ENCODE measurements around the gene CD200.
"Not testable (repeated sequence)": the region's sequence is repeated elsewhere in the genome, so short reads cannot be mapped to it uniquely, and the experiment has no call there.

CD200 gene

DNA sequence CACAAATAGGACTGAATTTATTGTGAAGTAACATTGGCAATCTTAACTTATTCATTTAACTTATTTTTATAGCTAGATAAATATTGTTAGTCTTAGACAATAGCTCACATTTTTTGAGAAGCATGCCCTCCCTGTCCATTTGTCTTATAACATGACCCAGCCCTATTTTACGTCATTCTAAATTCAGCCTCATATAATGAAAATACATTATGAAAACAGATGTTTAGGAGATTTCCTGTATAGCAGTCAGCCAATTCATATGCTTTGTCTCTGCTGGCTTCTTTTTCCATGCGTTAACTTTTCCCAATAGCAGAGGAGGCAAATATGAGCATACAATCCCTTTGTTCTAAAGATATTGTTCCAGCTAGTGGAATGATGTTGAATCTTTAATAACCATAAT is 29.3 kb downstream of the CD200 start:
- no peak for DNase-seq

- DNase-seq: no peak
These were observed 31.3 kb downstream of the CD200 start for GRCh38 chr3:112364291-112364690.

GRCh38 chr3:112365035-112365434 is 32.1 kb downstream of the CD200 start:
- DNase-seq: no peak

DNA sequence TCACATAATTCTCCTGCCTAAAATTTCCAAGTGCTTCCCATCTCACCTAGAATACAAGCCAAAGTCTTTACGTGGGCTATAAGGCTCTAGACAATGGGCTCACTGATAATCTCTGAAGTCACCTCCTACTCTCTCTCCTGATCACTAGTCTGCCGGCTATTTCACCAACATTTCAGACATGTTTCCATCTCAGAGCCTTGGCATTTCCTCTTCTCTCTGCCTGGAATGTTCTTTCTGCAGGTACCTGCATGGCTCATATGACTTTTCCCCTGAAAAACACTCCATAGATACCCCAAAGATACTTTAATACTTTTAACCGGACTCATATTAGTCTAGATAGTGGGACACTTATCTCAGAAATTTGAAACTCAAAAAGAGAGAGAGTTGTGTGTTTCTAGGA is 32.7 kb downstream of the CD200 start:
- no peak for DNase-seq

- no peak for DNase-seq
These were observed 33.6 kb downstream of the CD200 start for GRCh38 chr3:112366522-112366921.

DNA sequence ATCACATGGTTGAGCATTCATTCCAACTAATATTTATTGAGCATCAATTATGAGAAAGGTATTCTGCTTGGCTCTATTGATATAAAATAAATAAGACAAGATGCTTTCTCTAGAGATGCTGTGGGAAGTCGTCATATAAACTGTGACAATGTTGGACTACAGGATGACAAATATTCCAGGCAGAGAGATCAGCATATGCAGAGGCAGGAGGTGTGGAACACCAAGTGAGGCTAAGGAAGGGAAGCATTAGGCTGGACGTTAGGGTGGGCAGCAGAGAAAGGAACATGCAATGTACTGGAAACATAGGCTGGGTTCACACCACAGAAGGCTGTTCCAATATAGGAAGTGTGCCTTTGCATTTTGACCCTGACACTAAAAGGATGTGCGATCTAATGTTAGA is 38.6 kb downstream of the CD200 start:
- no peak for DNase-seq

- no peak for DNase-seq
These were observed 39.4 kb downstream of the CD200 start for GRCh38 chr3:112372396-112372795.

DNA sequence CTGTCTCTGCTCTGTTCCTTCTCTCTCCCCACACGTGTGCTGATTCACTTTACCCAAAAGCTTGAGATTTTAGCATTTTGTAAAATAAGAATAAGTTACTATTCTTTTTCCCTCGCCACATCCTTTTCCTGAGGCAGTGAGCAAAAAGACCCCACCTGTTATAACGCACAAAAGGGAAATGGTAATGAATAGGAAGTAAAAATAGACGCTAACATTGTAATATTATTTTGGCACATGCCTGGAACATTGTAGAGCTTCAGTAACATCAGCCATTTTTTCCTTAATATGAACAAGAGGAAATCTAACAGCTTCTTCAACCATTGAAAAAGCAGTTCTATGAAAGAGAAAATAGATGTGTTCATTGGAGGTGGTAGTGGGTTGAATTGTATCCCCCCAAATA is 40.5 kb downstream of the CD200 start:
- DNase-seq: no peak

- DNase-seq: no peak
These were observed 41.0 kb downstream of the CD200 start for GRCh38 chr3:112373924-112374323.

DNA sequence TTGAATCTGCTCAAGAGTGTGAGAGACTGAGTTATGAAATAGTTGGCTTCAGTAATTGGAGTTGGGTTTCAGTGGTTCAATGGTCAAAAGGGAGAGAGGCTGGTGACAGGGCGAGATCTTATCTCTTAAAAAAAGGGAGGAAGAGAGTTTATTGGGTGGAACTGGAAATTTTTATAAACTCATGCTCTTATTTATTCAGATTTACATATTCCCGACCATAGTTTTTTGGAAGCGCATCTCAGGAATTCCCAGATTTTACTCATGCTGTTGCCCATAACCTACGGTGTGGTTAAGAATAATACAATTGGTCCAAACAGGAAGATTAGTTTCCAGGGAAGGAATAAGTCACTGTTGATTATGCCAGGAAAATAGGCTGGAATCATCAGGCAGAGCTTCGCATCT is 41.4 kb downstream of the CD200 start:
- DNase-seq: no peak

DNA sequence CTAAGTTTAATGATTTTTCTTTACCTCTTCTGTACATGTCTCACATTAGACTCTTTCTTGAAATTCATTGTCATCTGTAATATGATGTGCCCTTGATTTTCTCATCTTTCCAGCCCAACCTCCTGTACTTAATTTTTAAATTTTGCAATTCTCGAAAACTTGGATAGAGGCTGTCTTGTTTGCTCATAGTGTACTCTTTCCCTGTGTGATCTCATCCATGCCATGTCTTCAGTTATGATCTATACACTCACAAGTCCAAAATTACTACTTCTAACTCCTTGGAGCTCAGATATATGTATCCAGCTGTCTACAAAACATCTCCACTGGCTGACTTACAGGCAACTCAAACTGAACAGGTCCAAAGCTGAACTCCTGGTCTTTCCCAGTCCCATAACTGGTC is 42.2 kb downstream of the CD200 start:
- DNase-seq: no peak

DNA sequence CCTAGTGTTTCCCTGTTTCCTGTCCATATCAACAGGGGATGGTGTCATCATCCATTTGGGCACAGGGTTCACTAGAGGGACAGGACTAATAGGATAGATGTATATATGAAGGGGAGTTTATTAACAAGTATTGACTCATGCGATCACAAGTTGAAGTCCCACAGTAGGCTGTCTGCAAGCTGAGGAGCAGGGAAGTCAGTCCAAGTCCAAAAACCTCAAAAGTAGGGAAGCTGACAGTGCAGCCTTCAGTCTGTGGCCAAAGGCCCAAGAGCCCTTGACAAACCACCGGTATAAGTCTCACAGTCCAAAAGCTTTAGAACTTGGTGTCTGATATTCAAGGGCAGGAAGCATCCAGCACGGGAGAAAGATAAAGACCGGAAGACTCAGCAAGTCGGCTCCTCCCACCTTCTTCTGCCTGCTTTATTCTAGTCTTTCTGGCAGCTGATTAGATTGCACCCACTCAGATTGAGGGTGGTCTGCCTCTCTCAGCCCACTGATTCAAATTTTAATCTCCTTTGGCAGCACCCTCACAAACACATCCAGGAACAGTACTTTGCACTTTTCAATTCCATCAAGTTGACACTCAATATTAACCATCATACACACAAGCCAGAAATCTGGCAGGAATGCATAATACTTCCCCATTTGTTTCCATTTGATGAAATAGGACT is 43.4 kb downstream of the CD200 start:
- no peak for DNase-seq

- no peak for DNase-seq
These were observed 44.0 kb downstream of the CD200 start for GRCh38 chr3:112376992-112377391.

DNA sequence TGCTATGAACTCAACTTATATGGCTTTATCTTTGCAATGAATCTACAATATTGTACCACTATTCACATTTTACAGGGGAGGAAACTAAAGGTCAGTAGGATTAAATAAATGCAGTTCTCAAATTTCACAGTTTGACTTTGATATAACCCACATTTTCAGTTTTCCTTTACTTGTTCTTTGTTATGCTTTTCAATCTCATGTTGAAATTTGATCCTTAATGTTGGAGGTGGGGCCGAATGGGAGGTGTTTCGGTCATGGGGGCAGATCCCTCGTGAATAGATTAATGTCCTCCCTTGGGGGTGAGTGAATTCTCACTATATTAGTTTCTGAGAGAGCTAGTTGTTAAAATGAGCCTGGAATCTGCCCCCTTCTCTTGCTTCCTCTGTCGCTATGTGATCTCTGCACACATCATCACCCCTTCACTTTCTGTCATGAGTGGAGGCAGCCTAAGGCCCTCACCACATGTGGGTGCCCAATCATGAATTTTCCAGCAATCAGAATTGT is 44.7 kb downstream of the CD200 start:
- DNase-seq: no peak

- not testable (repeated sequence) for DNase-seq
These were observed 45.4 kb downstream of the CD200 start for GRCh38 chr3:112378347-112378746.

DNA sequence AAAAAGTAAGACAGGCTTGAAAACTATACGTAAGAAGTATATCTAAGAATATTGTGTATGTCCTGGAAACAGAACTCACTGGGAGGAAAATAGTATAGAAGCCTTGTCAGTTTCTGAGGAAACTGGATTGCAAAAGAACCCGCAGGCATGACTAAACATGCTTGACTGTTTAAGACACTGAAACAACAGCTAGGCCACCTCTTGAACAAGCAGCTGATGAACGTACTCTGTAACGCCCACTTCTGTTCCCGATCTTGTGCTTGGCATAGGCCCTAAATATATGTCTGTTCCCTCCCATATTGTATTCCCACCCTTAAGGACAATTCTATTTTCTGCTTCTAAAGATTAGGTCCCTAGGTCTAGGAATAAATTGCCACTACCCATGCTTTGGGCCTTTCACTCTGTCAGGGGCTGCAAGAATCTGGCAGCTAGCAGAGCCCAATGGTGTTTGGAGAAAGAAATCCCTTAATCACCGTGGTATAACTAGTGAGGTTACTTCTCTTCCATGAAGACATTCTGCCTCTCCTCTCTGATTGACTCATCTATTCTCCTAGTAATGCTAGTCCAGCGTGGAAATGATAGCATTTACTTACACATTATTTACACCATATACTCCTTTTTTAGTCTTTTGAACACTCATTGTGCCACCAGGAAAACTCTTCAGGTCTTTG is 46.2 kb downstream of the CD200 start:
- no peak for DNase-seq

DNA sequence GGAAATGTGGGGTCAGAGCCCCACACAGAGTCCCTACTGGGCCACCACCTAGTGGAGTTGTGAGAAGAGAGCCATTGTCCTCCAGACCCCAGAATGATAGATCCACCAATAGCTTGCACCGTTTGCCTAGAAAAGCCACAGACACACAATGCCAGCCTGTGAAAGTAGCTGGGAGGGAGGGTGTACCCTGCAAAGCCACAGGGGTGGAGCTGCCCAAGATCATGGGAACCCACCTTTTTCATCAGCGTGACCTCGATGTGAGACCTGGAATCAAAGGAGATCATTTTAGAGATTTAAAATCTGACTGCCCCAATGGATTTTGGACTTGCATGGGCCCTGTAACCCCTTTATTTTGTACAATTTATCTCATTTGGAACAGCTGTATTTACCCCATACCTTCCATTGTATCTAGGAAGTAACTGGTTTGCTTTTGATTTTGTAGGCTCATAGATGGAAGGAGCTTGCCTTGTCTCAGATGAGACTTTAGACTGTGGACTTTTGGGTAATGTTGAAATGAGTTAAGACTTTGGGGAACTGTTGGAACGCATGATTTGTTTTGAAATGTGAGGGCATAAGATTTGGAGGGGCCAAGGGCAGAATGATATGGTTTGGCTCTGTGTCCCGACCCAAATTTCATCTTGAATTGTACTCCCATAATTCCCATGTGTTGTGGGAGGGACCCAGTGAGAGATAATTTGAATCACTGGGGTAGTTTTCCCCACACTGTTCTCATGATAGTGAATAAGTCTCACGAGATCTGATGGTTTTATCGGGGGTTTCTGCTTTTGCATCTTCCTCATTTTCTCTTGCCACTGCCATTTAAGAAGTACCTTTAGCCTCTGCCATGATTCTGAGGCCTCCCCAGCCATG is 49.0 kb downstream of the CD200 start:
- DNase-seq: no peak

GRCh38 chr3:112382543-112383160 is 49.7 kb downstream of the CD200 start:
- DNase-seq: no peak

DNA sequence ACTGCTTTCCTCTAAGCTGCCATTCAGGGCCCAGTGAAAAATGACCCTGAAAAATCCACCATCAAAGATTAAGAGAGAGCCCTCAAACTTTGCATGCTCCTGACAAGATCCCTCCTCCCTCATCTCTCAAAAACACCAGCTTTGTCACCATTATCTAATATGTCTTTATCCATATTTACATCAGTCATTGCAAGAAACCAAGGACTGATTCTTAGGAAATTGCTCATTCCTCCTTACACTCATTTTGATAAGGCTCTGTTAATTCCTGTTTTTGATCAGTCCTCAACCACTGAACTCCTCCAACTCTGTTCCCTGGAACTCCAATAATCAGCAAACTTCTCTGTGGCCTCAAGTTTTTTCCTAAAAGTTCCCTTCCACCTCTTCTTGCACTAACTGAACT is 51.8 kb downstream of the CD200 start:
- no peak for DNase-seq

- DNase-seq: no peak
These were observed 56.0 kb downstream of the CD200 start for GRCh38 chr3:112388972-112389371.

GRCh38 chr3:112389961-112390360 is 57.0 kb downstream of the CD200 start:
- DNase-seq: no peak

DNA sequence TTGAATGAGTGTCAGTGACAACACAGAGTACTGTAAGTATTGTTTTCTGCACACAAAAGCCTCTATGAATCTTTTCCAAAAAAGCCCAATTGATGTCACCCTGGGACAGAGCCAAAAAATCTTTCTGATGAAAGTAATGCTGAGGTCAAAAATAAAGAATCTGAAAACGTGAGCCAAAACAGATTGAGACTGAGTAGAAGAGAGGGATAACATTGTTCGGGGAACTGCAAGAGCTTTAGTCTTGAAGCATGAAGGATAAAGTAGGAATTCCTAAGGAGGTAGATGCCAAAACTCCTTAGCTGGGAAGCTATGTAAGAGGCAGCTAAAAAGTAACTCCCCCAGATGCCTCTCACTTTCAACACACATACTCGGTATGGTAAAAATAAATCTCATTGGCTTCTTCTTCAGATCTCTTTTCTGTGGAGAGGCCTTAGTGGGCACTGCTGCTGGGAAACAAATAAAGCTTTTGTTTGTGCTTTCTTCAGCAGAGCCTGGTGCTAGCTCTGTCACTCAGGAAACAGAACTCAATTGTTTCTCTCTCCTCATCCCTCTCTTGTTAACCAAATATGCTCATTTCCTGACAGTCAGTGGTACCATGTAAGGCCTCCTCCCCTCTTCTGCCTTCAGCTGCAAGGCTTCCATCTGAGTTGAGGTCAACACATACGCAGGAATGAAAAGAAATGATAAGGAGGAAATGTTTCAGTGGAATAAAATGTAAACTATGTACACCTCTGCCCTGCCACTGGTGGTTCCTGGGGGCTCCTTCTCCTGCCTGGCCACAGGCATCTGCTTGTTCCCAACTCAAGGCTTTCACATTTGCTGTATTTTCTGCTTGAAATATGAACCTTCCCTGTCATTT is 58.1 kb downstream of the CD200 start:
- DNase-seq: no peak

Measured in stimulated activated CD4-positive, alpha-beta T cell treated with anti-CD3 and anti-CD28 coated beads, Interleukin-4, amount 100 ng/mL, for 24 hours (primary cell).